ENCODE data around the gene IRS4.

GRCh38 chrX:108731153-108731552, 5.2 kb downstream of the IRS4 start:
- TF ChIP-seq POLR2AphosphoS5 (IDR thresholded peaks at IDR 0.05; ENCODE audit: borderline replicate concordance, low read depth, low read length) (no peak), FOXP2 (optimal IDR thresholded peaks at IDR 0.05; ENCODE audit: control extremely low read depth, extremely low read length, insufficient read depth) (no peak)
